Hepatocyte (in vitro differentiated cells): Measurements from ENCODE around the gene MAPK11. TPM values are rescaled to one million over a fixed set of nuclear protein-coding genes. Genes with fewer than 3 reads are reported as not detected.

ENCODE experiments used
- DNase-seq: peaks from one replicate; pipeline ENCODE4 v3.0.0-alpha.2; 2016; ENCODE audit warnings: low spot score
- H2AFZ ChIP-seq: fragments of 200-600 bp; sonication (generic); 2 replicates; pipeline ENCODE4 v1.6.0; 2016; ENCODE audit warnings: antibody characterized with exemption, mild to moderate bottlenecking
- H3K27ac ChIP-seq: fragments of 200-600 bp; sonication (generic); 2 replicates; pipeline ENCODE4 v1.5.1; 2016; ENCODE audit warnings: mild to moderate bottlenecking
- H3K27me3 ChIP-seq: fragments of 200-600 bp; sonication (generic); 2 replicates; pipeline ENCODE4 v1.6.1; 2016
- H3K36me3 ChIP-seq: fragments of 200-600 bp; sonication (generic); replicated peaks from 2 replicates; pipeline ENCODE4 v1.5.1; 2016; ENCODE audit warnings: low read depth; ENCODE audit not compliant: insufficient read depth
- H3K4me1 ChIP-seq: fragments of 200-600 bp; sonication (generic); 2 replicates; pipeline ENCODE4 v1.5.1; 2016; ENCODE audit warnings: mild to moderate bottlenecking, moderate library complexity; ENCODE audit not compliant: insufficient read depth
- H3K4me2 ChIP-seq: fragments of 200-600 bp; sonication (generic); 2 replicates; pipeline ENCODE4 v1.6.0; 2016
- H3K4me3 ChIP-seq: fragments of 200-600 bp; sonication (generic); 2 replicates; pipeline ENCODE4 v1.5.1; 2016; ENCODE audit warnings: mild to moderate bottlenecking
- H3K79me2 ChIP-seq: fragments of 200-600 bp; sonication (generic); 2 replicates; pipeline ENCODE4 v1.6.0; 2017; ENCODE audit warnings: mild to moderate bottlenecking
- H3K9me2 ChIP-seq: fragments of 200-600 bp; sonication (generic); replicated peaks from 2 replicates; pipeline ENCODE4 v1.6.0; 2017; ENCODE audit warnings: mild to moderate bottlenecking; ENCODE audit not compliant: insufficient read depth
- H3K9me3 ChIP-seq: fragments of 200-600 bp; sonication (generic); 2 replicates; pipeline ENCODE4 v1.5.1; 2016; ENCODE audit warnings: low read depth, mild to moderate bottlenecking
- H4K20me1 ChIP-seq: fragments of 200-600 bp; sonication (generic); 2 replicates; pipeline ENCODE4 v1.6.0; 2016; ENCODE audit warnings: mild to moderate bottlenecking; ENCODE audit not compliant: insufficient read depth, poor library complexity, severe bottlenecking
- CTCF ChIP-seq: fragments of 200-600 bp; sonication (generic); IDR thresholded peaks from 2 replicates; pipeline ENCODE4 v1.5.1; 2016; ENCODE audit warnings: antibody characterized with exemption, mild to moderate bottlenecking; ENCODE audit not compliant: poor library complexity
- EZH2 ChIP-seq: fragments of 200-600 bp; sonication (generic); IDR thresholded peaks from 2 replicates; pipeline ENCODE4 v1.6.1; 2016; ENCODE audit warnings: antibody characterized with exemption, mild to moderate bottlenecking, borderline replicate concordance
- EZH2phosphoT487 ChIP-seq: fragments of 200-600 bp; sonication (generic); IDR thresholded peaks from one replicate; pipeline ENCODE4 v1.6.1; 2018; ENCODE audit warnings: antibody characterized with exemption, mild to moderate bottlenecking, low read depth, moderate library complexity; ENCODE audit not compliant: unreplicated experiment, severe bottlenecking
- WGBS: methylation state at CpG from one replicate; pipeline ENCODE4 v1.1.6; 2016; ENCODE audit warnings: low lambda C conversion rate; ENCODE audit errors: missing lambda C conversion rate; 5-methylcytosine and 5-hydroxymethylcytosine counted together
- polyA plus RNA-seq: library from polyadenylated mRNA; unstranded; fragments of >200 nt; fragmentation: Nextera tagmentation; extraction: Ambion mirVana; gene quantifications from 2 replicates; pipeline ENCODE4 v1.2.1, GENCODE V29; 2016
- total RNA-seq: library from RNA; depleted of rRNA; stranded (reverse); fragments of >200 nt; gene quantifications from 2 replicates; pipeline ENCODE4 v1.2.3, GENCODE V29; 2014

MAPK11 gene
- total and polyA plus RNA-seq, 2 experiments from 2014 or later = 1.1 to 2.3 TPM

DNA sequence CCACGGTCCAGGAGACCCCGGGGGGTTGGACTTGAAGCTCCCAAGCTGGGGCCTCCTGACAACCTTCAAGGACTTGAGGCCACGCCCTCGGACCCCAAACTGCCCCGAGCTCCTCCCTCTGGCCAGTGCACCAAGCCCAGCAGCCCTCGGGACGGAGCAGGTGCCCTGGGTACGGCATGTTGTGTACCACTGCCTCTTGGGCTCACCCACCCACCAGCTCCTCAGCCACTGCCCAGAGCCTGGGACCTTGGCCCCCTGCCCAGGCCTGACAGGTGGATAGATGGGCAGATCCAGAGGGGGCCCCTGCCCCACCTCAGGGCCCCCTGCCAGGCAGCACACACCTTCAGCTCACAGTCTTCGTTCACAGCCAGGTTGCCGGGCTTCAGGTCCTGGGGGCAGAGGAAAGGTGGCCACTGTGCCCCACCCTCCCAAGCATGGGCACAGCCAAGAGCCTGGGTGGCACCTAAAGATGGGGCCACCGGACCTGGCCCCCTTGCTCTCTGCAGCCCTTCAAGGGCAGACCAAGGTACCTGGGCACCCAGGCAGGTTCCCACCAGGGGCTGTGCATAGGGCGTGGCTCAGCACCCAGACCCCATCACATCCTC is 13.8 kb downstream of the MAPK11 start:
- Histone ChIP-seq H3K27ac (no peak overlapping the region), H2AFZ (no peak overlapping the region), H3K9me2 (no peaks in the 10 kb centered on the region), H3K4me1 (no peaks in the 10 kb centered on the region), H3K36me3 (no peaks in the 10 kb centered on the region), H3K27me3 (no peaks in the 10 kb centered on the region), H3K4me2 (no peak overlapping the region), H3K79me2 (no peaks in the 10 kb centered on the region), H4K20me1 (no peaks in the 10 kb centered on the region), H3K4me3 (no peak overlapping the region), H3K9me3 (no peaks in the 10 kb centered on the region)
- DNase-seq = no peak
- TF ChIP-seq CTCF = no peak
- no peak for TF ChIP-seq EZH2phosphoT487
- TF ChIP-seq EZH2 = no peak
- 90% methylated on average over 11 of the region's 12 CpGs for WGBS

DNA sequence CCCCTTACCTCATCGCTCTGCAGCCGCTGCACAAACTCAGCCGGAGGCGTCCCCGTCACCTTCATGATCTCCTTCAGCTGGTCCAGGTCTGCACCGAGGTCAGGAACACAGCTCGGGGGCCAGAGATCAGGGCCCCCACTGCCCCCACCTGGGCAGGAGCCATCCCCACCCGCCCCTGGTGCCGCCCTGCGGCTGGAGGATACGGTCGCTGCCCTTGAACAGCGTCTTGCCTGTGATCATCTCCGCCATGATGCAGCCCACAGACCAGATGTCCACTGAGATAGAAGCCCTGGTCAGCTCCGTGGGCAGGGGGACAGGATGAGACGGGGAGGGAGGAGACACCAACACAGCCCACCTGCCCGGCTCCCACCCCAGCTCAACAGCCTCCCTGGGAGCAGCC is 14.6 kb downstream of the MAPK11 start:
- no peak overlapping the region for H2AFZ ChIP-seq
- no peaks in the 10 kb centered on the region for H3K27me3 ChIP-seq
- no peaks in the 10 kb centered on the region for H3K36me3 ChIP-seq
- H3K4me3 ChIP-seq = no peak overlapping the region
- WGBS = 94% methylated on average over 15 of the region's 17 CpGs
- H3K79me2 ChIP-seq = no peaks in the 10 kb centered on the region
- no peaks in the 10 kb centered on the region for H3K9me2 ChIP-seq
- no peak for DNase-seq
- H3K27ac ChIP-seq = no peak overlapping the region
- H3K9me3 ChIP-seq = no peaks in the 10 kb centered on the region
- no peak overlapping the region for H3K4me2 ChIP-seq
- TF ChIP-seq EZH2 (no peak), CTCF (no peak)
- H3K4me1 ChIP-seq = peaks cover 2% of the 10 kb centered on the region
- no peaks in the 10 kb centered on the region for H4K20me1 ChIP-seq

DNA sequence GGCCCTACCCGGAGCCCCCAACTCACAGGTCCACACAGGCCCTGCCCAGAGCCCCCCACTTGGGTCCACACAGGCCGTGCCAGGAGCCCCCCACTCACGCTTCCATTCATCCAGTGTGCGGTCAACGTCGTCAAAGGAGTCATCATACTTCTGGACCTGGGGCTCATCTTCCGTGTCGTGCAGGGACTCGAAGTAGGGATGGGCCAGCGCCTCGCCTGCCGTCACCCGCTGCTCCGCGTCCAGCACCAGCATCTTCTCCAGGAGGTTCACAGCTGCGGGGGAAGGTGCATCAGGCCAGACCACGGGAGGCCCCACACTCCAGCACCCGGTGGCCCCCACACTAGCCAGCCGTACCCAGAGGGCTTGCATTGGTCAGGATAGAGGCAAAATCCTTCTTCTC is 15.1 kb downstream of the MAPK11 start:
- no peaks in the 10 kb centered on the region for H4K20me1 ChIP-seq
- WGBS = 96% methylated on average over 19 of the region's 19 CpGs
- H3K9me2 ChIP-seq = no peaks in the 10 kb centered on the region
- no peak for DNase-seq
- no peaks in the 10 kb centered on the region for H3K36me3 ChIP-seq
- H3K27ac ChIP-seq = no peak overlapping the region
- no peak overlapping the region for H3K4me3 ChIP-seq
- H3K4me1 ChIP-seq = peaks cover 7% of the 10 kb centered on the region
- no peaks in the 10 kb centered on the region for H3K27me3 ChIP-seq
- H3K9me3 ChIP-seq = no peaks in the 10 kb centered on the region
- no peak overlapping the region for H2AFZ ChIP-seq
- H3K79me2 ChIP-seq = peaks cover 1% of the 10 kb centered on the region
- no peak overlapping the region for H3K4me2 ChIP-seq
- no peak for TF ChIP-seq CTCF
- no peak for TF ChIP-seq EZH2phosphoT487
- no peak for TF ChIP-seq EZH2

DNA sequence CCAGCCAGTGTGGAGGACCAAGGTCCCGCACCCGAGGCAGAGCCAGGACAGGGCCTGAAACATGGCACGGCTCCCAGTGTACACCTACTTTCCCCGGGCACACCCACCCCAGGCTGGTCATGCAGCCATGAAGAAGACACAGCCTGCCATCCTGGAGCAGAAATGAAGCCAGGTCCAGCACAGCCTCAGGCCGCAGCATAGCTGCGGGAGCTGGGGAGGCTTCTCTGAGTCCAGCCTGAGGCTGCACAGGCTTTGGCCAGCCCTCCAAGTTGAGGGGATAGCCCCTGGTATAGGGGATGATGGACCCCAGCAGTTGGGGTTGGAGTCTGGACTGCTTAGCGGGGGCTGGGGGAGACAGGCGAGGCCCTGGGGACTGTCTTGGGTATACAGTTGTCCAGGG is 16.2 kb downstream of the MAPK11 start:
- H3K4me3 ChIP-seq = no peak overlapping the region
- no peak overlapping the region for H3K27ac ChIP-seq
- no peaks in the 10 kb centered on the region for H3K9me3 ChIP-seq
- TF ChIP-seq EZH2 (no peak), EZH2phosphoT487 (no peak), CTCF (no peak)
- peaks cover 10% of the 10 kb centered on the region for H3K79me2 ChIP-seq
- H3K9me2 ChIP-seq = no peaks in the 10 kb centered on the region
- H3K36me3 ChIP-seq = no peaks in the 10 kb centered on the region
- no peak overlapping the region for H2AFZ ChIP-seq
- no peaks in the 10 kb centered on the region for H4K20me1 ChIP-seq
- no peak for DNase-seq
- H3K27me3 ChIP-seq = no peaks in the 10 kb centered on the region
- 90% methylated on average over 8 of the region's 8 CpGs for WGBS
- H3K4me2 ChIP-seq = no peak overlapping the region
- peaks cover 13% of the 10 kb centered on the region for H3K4me1 ChIP-seq
